Common myeloid progenitor, CD34-positive (primary cell): ENCODE results near the gene CCDC181.

Source experiments
- CTCF ChIA-PET: fragments of 350-600 bp; sonication (Branson Sonifier 250); formaldehyde crosslinking; loops from one replicate; lab custom pipeline; 2021; ENCODE audit warnings: antibody characterized with exemption; lab: Charles Lee
- POLR2A ChIA-PET: fragments of 350-600 bp; sonication (Branson Sonifier 250); formaldehyde crosslinking; loops from one replicate; lab custom pipeline; 2021; ENCODE audit warnings: antibody characterized with exemption; lab: Charles Lee
- DNase-seq, 3 donors: peaks; one replicate each; pipeline versions ENCODE4 v3.0.0 to v3.0.0-alpha.2; 2013
- H3K27ac ChIP-seq, 2 experiments: 1 replicate in 1 of 2; 2 replicates in 1 of 2; pipeline ENCODE4 v1.7.0; 2013; ENCODE audit warnings: inconsistent platforms in 2 of 2, low read length in 2 of 2, mild to moderate bottlenecking in 2 of 2, low read depth in 1 of 2, moderate library complexity in 1 of 2; ENCODE audit not compliant: severe bottlenecking in 2 of 2, insufficient read depth in 1 of 2, poor library complexity in 1 of 2
- H3K27me3 ChIP-seq, 5 experiments: replicated peaks in 2 of 5; 1 replicate in 3 of 5; 2 replicates in 2 of 5; pipeline versions ENCODE4 v1.6.1 to v1.7.0; 2013; ENCODE audit warnings: low read length in 4 of 5, mild to moderate bottlenecking in 2 of 5, moderate library complexity in 2 of 5, inconsistent platforms in 1 of 5; ENCODE audit not compliant: insufficient read depth in 5 of 5, control insufficient read depth in 4 of 5
- H3K36me3 ChIP-seq, 4 experiments: 1 replicate in 2 of 4; 2 replicates in 2 of 4; pipeline versions ENCODE4 v1.6.1 to v1.7.0; 2013; ENCODE audit warnings: low read length in 3 of 4, control low read depth in 1 of 4, mild to moderate bottlenecking in 1 of 4; ENCODE audit not compliant: control insufficient read depth in 4 of 4, insufficient read depth in 4 of 4
- H3K4me1 ChIP-seq, 4 experiments: 1 replicate in 3 of 4; 2 replicates in 1 of 4; pipeline versions ENCODE4 v1.6.1 to v1.7.1; 2013; ENCODE audit warnings: low read length in 3 of 4, mild to moderate bottlenecking in 3 of 4, control low read depth in 1 of 4, inconsistent platforms in 1 of 4, moderate library complexity in 1 of 4; ENCODE audit not compliant: control insufficient read depth in 4 of 4, insufficient read depth in 4 of 4; ENCODE audit errors: control extremely low read depth in 1 of 4
- H3K4me3 ChIP-seq, 7 experiments: 1 replicate in 4 of 7; 2 replicates in 3 of 7; pipeline versions ENCODE4 v1.5.1 to v1.7.0; 2013; ENCODE audit warnings: mild to moderate bottlenecking in 7 of 7, low read length in 6 of 7, moderate library complexity in 6 of 7, inconsistent platforms in 2 of 7, low read depth in 2 of 7, control low read depth in 1 of 7; ENCODE audit not compliant: insufficient read depth in 4 of 7, control insufficient read depth in 1 of 7; ENCODE audit errors: extremely low read depth in 1 of 7
- H3K9me3 ChIP-seq, 5 experiments: 1 replicate in 4 of 5; 2 replicates in 1 of 5; pipeline versions ENCODE4 v1.6.1 to v1.7.1; 2013; ENCODE audit warnings: low read length in 4 of 5, mild to moderate bottlenecking in 2 of 5, inconsistent platforms in 1 of 5, low read depth in 1 of 5, moderate library complexity in 1 of 5; ENCODE audit not compliant: control insufficient read depth in 4 of 5, insufficient read depth in 2 of 5; ENCODE audit errors: control extremely low read depth in 1 of 5
- WGBS: methylation state at CpG from one replicate; pipeline ENCODE4 v1.1.5; 2013; ENCODE audit not compliant: insufficient coverage; 5-methylcytosine and 5-hydroxymethylcytosine counted together

Gene CCDC181

GRCh38 chr1:169363046-169363730 lies 64.1 kb downstream of the CCDC181 start:
- ChIA-PET CTCF (interaction anchor here (1.0 kb wide), 1 partner anchor 15 kb away, joined by 3 read pairs; no protein-coding TSS in a partner anchor), POLR2A (no interaction called here)
- no peak overlapping the region for H3K27ac ChIP-seq

GRCh38 chr1:169361281-169361680 lies 66.0 kb downstream of the CCDC181 start:
- WGBS, result 98% methylated on average over 7 of the region's 7 CpGs
- POLR2A ChIA-PET, result no interaction called here

More at GRCh38 chr1:169363046-169363730, 64.1 kb downstream of the CCDC181 start:
- Histone ChIP-seq H3K9me3 (peaks cover 0 to 10% (median 0%) of the 10 kb centered on the region in 5 experiments), H3K4me3 (no peak overlapping the region), H3K27me3 (no peaks in the 10 kb centered on the region), H3K36me3 (peaks cover 0 to 5% (median 2%) of the 10 kb centered on the region in 4 experiments), H3K4me1 (peaks cover 0 to 12% (median 5%) of the 10 kb centered on the region in 4 experiments)
- DNase-seq, result peak in 2 of 3 donors; percentile 50 to 61
- WGBS, result 90% methylated on average over 4 of the region's 5 CpGs

GRCh38 chr1:169360415-169360814 lies 66.9 kb downstream of the CCDC181 start:
- Histone ChIP-seq H3K4me3 (no peak overlapping the region), H3K36me3 (peaks cover 0 to 5% (median 2%) of the 10 kb centered on the region in 4 experiments), H3K9me3 (peaks cover 0 to 9% (median 0%) of the 10 kb centered on the region in 5 experiments), H3K27ac (no peak overlapping the region), H3K4me1 (no peaks in the 10 kb centered on the region), H3K27me3 (no peaks in the 10 kb centered on the region)
- no CpG with 5 or more reads among the region's 1 CpG for WGBS
- CTCF ChIA-PET, result interaction anchor here (3.1 kb wide), 1 partner anchor 12 kb away, joined by 17 read pairs; no protein-coding TSS in a partner anchor
- POLR2A ChIA-PET, result no interaction called here
- DNase-seq, result no peak

More at GRCh38 chr1:169361281-169361680, 66.0 kb downstream of the CCDC181 start:
- peaks cover 0 to 10% (median 0%) of the 10 kb centered on the region in 5 experiments for H3K9me3 ChIP-seq
- no peak overlapping the region for H3K4me3 ChIP-seq
- peaks cover 0 to 5% (median 2%) of the 10 kb centered on the region in 4 experiments for H3K36me3 ChIP-seq
- no peak for DNase-seq
- no peaks in the 10 kb centered on the region for H3K27me3 ChIP-seq
- no peak overlapping the region for H3K27ac ChIP-seq
- no peaks in the 10 kb centered on the region for H3K4me1 ChIP-seq
- CTCF ChIA-PET, result interaction anchor here (1.2 to 3.1 kb wide), 2 partner anchors 9 to 12 kb away, joined by 4 to 17 read pairs; no protein-coding TSS in a partner anchor

- WGBS, result no CpG with 5 or more reads among the region's 5 CpGs
- Histone ChIP-seq H3K4me3 (no peak overlapping the region), H3K9me3 (no peaks in the 10 kb centered on the region), H3K4me1 (peaks cover 0 to 8% (median under 1%) of the 10 kb centered on the region in 4 experiments), H3K36me3 (peaks cover 0 to 3% (median 0%) of the 10 kb centered on the region in 4 experiments), H3K27ac (no peak overlapping the region), H3K27me3 (no peaks in the 10 kb centered on the region)
- DNase-seq, result peak; percentile 73 to 86 (median 82)
- POLR2A ChIA-PET, result interaction anchor here (0.6 to 0.7 kb wide), 2 partner anchors 87 to 242 kb away, joined by 3 to 4 read pairs; partner anchors contain the start of gene ATP1B1
- CTCF ChIA-PET, result interaction anchor here (0.6 to 6.4 kb wide), 25 partner anchors 9 to 1006 kb away, joined by 3 to 59 read pairs (median 5); partner anchors contain the start of genes BLZF1 and NME7
Measured at GRCh38 chr1:169348383-169349036, 78.8 kb downstream of the CCDC181 start.

GRCh38 chr1:169347688-169348382 lies 79.4 kb downstream of the CCDC181 start:
- H3K9me3 ChIP-seq, result no peaks in the 10 kb centered on the region
- peaks cover 0 to 3% (median 0%) of the 10 kb centered on the region in 4 experiments for H3K36me3 ChIP-seq
- H3K4me1 ChIP-seq, result peaks cover 0 to 8% (median under 1%) of the 10 kb centered on the region in 4 experiments
- ChIA-PET POLR2A (interaction anchor here (0.6 kb wide), 2 partner anchors 59 to 241 kb away, joined by 3 to 4 read pairs; partner anchors contain the start of gene ATP1B1), CTCF (interaction anchor here (0.9 to 6.4 kb wide), 24 partner anchors 8 to 1005 kb away, joined by 3 to 59 read pairs (median 6); partner anchors contain the start of genes BLZF1 and NME7)
- no CpG with 5 or more reads among the region's 2 CpGs for WGBS
- no peak overlapping the region for H3K4me3 ChIP-seq
- H3K27ac ChIP-seq, result no peak overlapping the region
- no peaks in the 10 kb centered on the region for H3K27me3 ChIP-seq
- no peak for DNase-seq

GRCh38 chr1:169346036-169346589 lies 81.2 kb downstream of the CCDC181 start:
- H3K4me1 ChIP-seq, result peaks cover 0 to 8% (median 3%) of the 10 kb centered on the region in 4 experiments
- DNase-seq, result no peak
- ChIA-PET POLR2A (no interaction called here), CTCF (interaction anchor here (1.6 to 6.4 kb wide), 2 partner anchors 23 to 742 kb away, joined by 3 to 59 read pairs; no protein-coding TSS in a partner anchor)
- 96% methylated on average over 3 of the region's 3 CpGs for WGBS
- H3K27me3 ChIP-seq, result no peaks in the 10 kb centered on the region
- peaks cover 0 to 3% (median 0%) of the 10 kb centered on the region in 4 experiments for H3K36me3 ChIP-seq
- H3K9me3 ChIP-seq, result peaks cover 0 to 4% (median 2%) of the 10 kb centered on the region in 5 experiments
- no peak overlapping the region for H3K4me3 ChIP-seq
- H3K27ac ChIP-seq, result no peak overlapping the region
